Body of pancreas (tissue), 4 donors: Measurements from ENCODE around the gene PPP2R5E. TPM values are rescaled to one million over a fixed set of nuclear protein-coding genes. Genes with fewer than 3 reads are reported as not detected.
"Not testable (repeated sequence)": the region's sequence is repeated elsewhere in the genome, so short reads cannot be mapped to it uniquely, and the experiment has no call there.

Source experiments
- ATAC-seq: fragments of 150-250 bp; one replicate; pipeline ENCODE4 v1.9.1; 2016
- DNase-seq, 4 donors: peaks; one replicate each; pipeline ENCODE4 v3.0.0-alpha.2; 2019
- H3K27ac ChIP-seq, 4 donors: fragments of 200-600 bp; sonication (generic); 1 replicate in 3 of 4; 2 replicates in 1 of 4; pipeline versions ENCODE4 v1.5.1 to v1.6.1; 2016 to 2019; ENCODE audit warnings: mild to moderate bottlenecking in 1 of 4, mixed read lengths in 1 of 4, moderate library complexity in 1 of 4
- H3K27me3 ChIP-seq, 2 donors: fragments of 200-600 bp; sonication (generic); one replicate each; pipeline ENCODE4 v1.6.0; 2016; ENCODE audit warnings: mild to moderate bottlenecking in 1 of 2
- H3K36me3 ChIP-seq, 2 donors: fragments of 200-600 bp; sonication (generic); replicated peaks in 1 of 2; 2 replicates each; pipeline ENCODE4 v1.5.1; 2016; ENCODE audit warnings: low read depth in 2 of 2; ENCODE audit not compliant: insufficient read depth in 1 of 2
- H3K4me1 ChIP-seq: fragments of 200-600 bp; sonication (generic); one replicate; pipeline ENCODE4 v1.6.0; 2016
- H3K4me3 ChIP-seq, 2 donors: fragments of 200-600 bp; sonication (generic); 1 replicate in 1 of 2; 2 replicates in 1 of 2; pipeline ENCODE4 v1.5.1; 2016 to 2019
- H3K9me3 ChIP-seq, 3 donors: fragments of 200-600 bp; sonication (generic); 1 replicate in 2 of 3; 2 replicates in 1 of 3; pipeline ENCODE4 v1.5.1; 2016
- CTCF ChIP-seq, 7 experiments: fragments of 450-650 bp in 4 of 7; fragments of 200-600 bp in 3 of 7; sonication (generic) in 3 of 7; IDR thresholded peaks; one replicate each; pipeline ENCODE4 v1.5.1; 2016 to 2019; ENCODE audit warnings: antibody characterized with exemption in 7 of 7
- POLR2A ChIP-seq, 3 donors: fragments of 450-650 bp; IDR thresholded peaks; one replicate each; pipeline ENCODE4 v1.6.1; 2016; ENCODE audit warnings: antibody characterized with exemption in 3 of 3, mild to moderate bottlenecking in 2 of 3
- WGBS, 2 donors: methylation state at CpG; one replicate each; pipeline ENCODE4 v1.1.5; 2017; 5-methylcytosine and 5-hydroxymethylcytosine counted together
- intact Hi-C: fragments of 100-400 bp; cut with DNase I; formaldehyde crosslinking; loops from one replicate; pipeline ENCODE4 v1.15.1; 2023
- total RNA-seq, 2 donors: library from RNA; depleted of rRNA; stranded (reverse); fragments of >200 nt; gene quantifications; one replicate each; pipeline ENCODE4 v1.1.0, GENCODE V29; 2016

Gene PPP2R5E
- total RNA-seq, 2 donors from 2014 or later: 9.2 to 12.5 TPM

- TF ChIP-seq CTCF (IDR thresholded peaks at IDR 0.05) (no peak), POLR2A (IDR thresholded peaks at IDR 0.05) (no peak)
- DNase-seq (no peak), ATAC-seq (no peak)
- intact Hi-C loops: no loop called here
- WGBS, 2 donors: 84 to 89% methylated on average over 12 of the region's 12 CpGs
- peaks cover 21% of the 10 kb centered on the region for H3K4me1 ChIP-seq
- no peaks in the 10 kb centered on the region for H3K27me3 ChIP-seq
- no peak overlapping the region for H3K27ac ChIP-seq
- H3K4me3 ChIP-seq: no peak overlapping the region
- no peaks in the 10 kb centered on the region for H3K9me3 ChIP-seq
- no peaks in the 10 kb centered on the region for H3K36me3 ChIP-seq
Measured at GRCh38 chr14:63524537-63525155, 18.5 kb downstream of the PPP2R5E start.

- Histone ChIP-seq H3K4me1 (peaks cover 16% of the 10 kb centered on the region), H3K27ac (no peak overlapping the region), H3K4me3 (no peak overlapping the region), H3K36me3 (no peaks in the 10 kb centered on the region), H3K9me3 (no peaks in the 10 kb centered on the region), H3K27me3 (no peaks in the 10 kb centered on the region)
- intact Hi-C loops: no loop called here
- DNase-seq (no peak), ATAC-seq (no peak)
- 56 to 58% methylated on average over 4 of the region's 4 CpGs for WGBS, 2 donors
- TF ChIP-seq POLR2A (IDR thresholded peaks at IDR 0.05) (no peak), CTCF (IDR thresholded peaks at IDR 0.05) (no peak)
Measured at GRCh38 chr14:63523735-63524426, 19.3 kb downstream of the PPP2R5E start.

GRCh38 chr14:63522511-63522910 lies 20.7 kb downstream of the PPP2R5E start:
- intact Hi-C loops, DNase-seq: not testable (repeated sequence)

GRCh38 chr14:63517354-63517753 lies 25.8 kb downstream of the PPP2R5E start:
- H3K27me3 ChIP-seq: no peaks in the 10 kb centered on the region
- DNase-seq (no peak), ATAC-seq (no peak)
- WGBS, 2 donors: 93 to 96% methylated on average over 2 of the region's 2 CpGs
- H3K27ac ChIP-seq: no peak overlapping the region
- H3K4me3 ChIP-seq: no peak overlapping the region
- no peaks in the 10 kb centered on the region for H3K9me3 ChIP-seq
- intact Hi-C loops: no loop called here
- no peaks in the 10 kb centered on the region for H3K36me3 ChIP-seq
- H3K4me1 ChIP-seq: peaks cover 22% of the 10 kb centered on the region
- TF ChIP-seq POLR2A (IDR thresholded peaks at IDR 0.05) (no peak), CTCF (IDR thresholded peaks at IDR 0.05) (no peak)

More at GRCh38 chr14:63522511-63522910, 20.7 kb downstream of the PPP2R5E start:
- H3K9me3 ChIP-seq, H3K36me3 ChIP-seq, H3K4me3 ChIP-seq, H3K27ac ChIP-seq, H3K27me3 ChIP-seq, ATAC-seq: not testable (repeated sequence)
- peaks cover 12% of the 10 kb centered on the region for H3K4me1 ChIP-seq
- 93 to 96% methylated on average over 3 to 5 of the region's 41 CpGs for WGBS, 2 donors

- H3K27ac ChIP-seq: no peak overlapping the region
- no peaks in the 10 kb centered on the region for H3K36me3 ChIP-seq
- H3K9me3 ChIP-seq: no peaks in the 10 kb centered on the region
- H3K4me1 ChIP-seq: peaks cover 22% of the 10 kb centered on the region
- intact Hi-C loops: no loop called here
- ATAC-seq: no peak
- DNase-seq: no peak
- TF ChIP-seq POLR2A (IDR thresholded peaks at IDR 0.05) (no peak), CTCF (IDR thresholded peaks at IDR 0.05) (no peak)
- H3K4me3 ChIP-seq: no peak overlapping the region
- 87 to 89% methylated on average over 4 of the region's 4 CpGs for WGBS, 2 donors
- no peaks in the 10 kb centered on the region for H3K27me3 ChIP-seq
Measured at GRCh38 chr14:63515240-63515639, 27.9 kb downstream of the PPP2R5E start.
